Measurements from ENCODE around the gene SRR. TPM values are rescaled to one million over a fixed set of nuclear protein-coding genes. Genes with fewer than 3 reads are reported as not detected.
"Not testable (repeated sequence)": the region's sequence is repeated elsewhere in the genome, so short reads cannot be mapped to it uniquely, and the experiment has no call there.

The SRR gene
- polyA plus RNA-seq, 3 donors: 17.1 to 23.0 (median 22.9) TPM

- DNase-seq (ENCODE audit: extremely low read depth in 1 of 11, low read depth in 9 of 11, low spot score in 4 of 11): no peak
Observed at GRCh38 chr17:2277429-2278170, 26.1 kb upstream of the SRR start.

- DNase-seq (ENCODE audit: extremely low read depth in 1 of 11, low read depth in 9 of 11, low spot score in 4 of 11): no peak
Observed at GRCh38 chr17:2279707-2280106, 24.0 kb upstream of the SRR start.

- peak; percentile 33 to 77 (median 56) for DNase-seq (ENCODE audit: extremely low read depth in 1 of 11, low read depth in 9 of 11, low spot score in 4 of 11)
Observed at GRCh38 chr17:2282297-2282873, 21.4 kb upstream of the SRR start.

- DNase-seq (ENCODE audit: extremely low read depth in 1 of 11, low read depth in 9 of 11, low spot score in 4 of 11): no peak
Observed at GRCh38 chr17:2283302-2283701, 20.4 kb upstream of the SRR start.

- no peak for DNase-seq (ENCODE audit: extremely low read depth in 1 of 11, low read depth in 9 of 11, low spot score in 4 of 11)
Observed at GRCh38 chr17:2289878-2290478, 13.8 kb upstream of the SRR start.

GRCh38 chr17:2292100-2292499, 11.7 kb upstream of the SRR start:
- no peak for DNase-seq (ENCODE audit: extremely low read depth in 1 of 11, low read depth in 9 of 11, low spot score in 4 of 11)

GRCh38 chr17:2295575-2295974, 8.2 kb upstream of the SRR start:
- no peak for DNase-seq (ENCODE audit: extremely low read depth in 1 of 11, low read depth in 9 of 11, low spot score in 4 of 11)

- DNase-seq (ENCODE audit: extremely low read depth in 1 of 11, low read depth in 9 of 11, low spot score in 4 of 11): no peak
Observed at GRCh38 chr17:2297023-2297422, 6.7 kb upstream of the SRR start.

- no peak for DNase-seq (ENCODE audit: extremely low read depth in 1 of 11, low read depth in 9 of 11, low spot score in 4 of 11)
Observed at GRCh38 chr17:2299136-2299535, 4.6 kb upstream of the SRR start.

- no peak for DNase-seq (ENCODE audit: extremely low read depth in 1 of 11, low read depth in 9 of 11, low spot score in 4 of 11)
Observed at GRCh38 chr17:2299756-2300155, 4.0 kb upstream of the SRR start.

GRCh38 chr17:2302778-2303203, 959 bp upstream of the SRR start:
- peak in 1 of 11 donors; percentile 2 for DNase-seq (ENCODE audit: extremely low read depth in 1 of 11, low read depth in 9 of 11, low spot score in 4 of 11)

- no peak for DNase-seq (ENCODE audit: extremely low read depth in 1 of 11, low read depth in 9 of 11, low spot score in 4 of 11)
Observed at GRCh38 chr17:2304931-2305330, 1.2 kb downstream of the SRR start.

GRCh38 chr17:2309338-2310154, 5.8 kb downstream of the SRR start:
- peak in 4 of 11 donors; percentile 3 to 15 (median 8) for DNase-seq (ENCODE audit: extremely low read depth in 1 of 11, low read depth in 9 of 11, low spot score in 4 of 11)

- DNase-seq (ENCODE audit: extremely low read depth in 1 of 11, low read depth in 9 of 11, low spot score in 4 of 11): no peak
Observed at GRCh38 chr17:2312736-2313135, 9.0 kb downstream of the SRR start.

- DNase-seq (ENCODE audit: extremely low read depth in 1 of 11, low read depth in 9 of 11, low spot score in 4 of 11): not testable (repeated sequence)
Observed at GRCh38 chr17:2316916-2317205, 13.1 kb downstream of the SRR start.

- DNase-seq (ENCODE audit: extremely low read depth in 1 of 11, low read depth in 9 of 11, low spot score in 4 of 11): no peak
Observed at GRCh38 chr17:2317796-2318195, 14.0 kb downstream of the SRR start.

- DNase-seq (ENCODE audit: extremely low read depth in 1 of 11, low read depth in 9 of 11, low spot score in 4 of 11): no peak
Observed at GRCh38 chr17:2319051-2319450, 15.3 kb downstream of the SRR start.

- DNase-seq (ENCODE audit: extremely low read depth in 1 of 11, low read depth in 9 of 11, low spot score in 4 of 11): no peak
Observed at GRCh38 chr17:2321399-2321798, 17.6 kb downstream of the SRR start.

GRCh38 chr17:2323629-2324314, 20.0 kb downstream of the SRR start:
- no peak for DNase-seq (ENCODE audit: extremely low read depth in 1 of 11, low read depth in 9 of 11, low spot score in 4 of 11)
